GM18499 (cell line): ENCODE measurements around the gene AGAP3.

Experiments
- ATAC-seq: cut with Tn5 transposase; IDR thresholded peaks from one replicate; pipeline ENCODE4 v1.9.1; 2021; ENCODE audit warnings: moderate number of reproducible peaks; ENCODE audit not compliant: insufficient read depth, unreplicated experiment

The AGAP3 gene

DNA sequence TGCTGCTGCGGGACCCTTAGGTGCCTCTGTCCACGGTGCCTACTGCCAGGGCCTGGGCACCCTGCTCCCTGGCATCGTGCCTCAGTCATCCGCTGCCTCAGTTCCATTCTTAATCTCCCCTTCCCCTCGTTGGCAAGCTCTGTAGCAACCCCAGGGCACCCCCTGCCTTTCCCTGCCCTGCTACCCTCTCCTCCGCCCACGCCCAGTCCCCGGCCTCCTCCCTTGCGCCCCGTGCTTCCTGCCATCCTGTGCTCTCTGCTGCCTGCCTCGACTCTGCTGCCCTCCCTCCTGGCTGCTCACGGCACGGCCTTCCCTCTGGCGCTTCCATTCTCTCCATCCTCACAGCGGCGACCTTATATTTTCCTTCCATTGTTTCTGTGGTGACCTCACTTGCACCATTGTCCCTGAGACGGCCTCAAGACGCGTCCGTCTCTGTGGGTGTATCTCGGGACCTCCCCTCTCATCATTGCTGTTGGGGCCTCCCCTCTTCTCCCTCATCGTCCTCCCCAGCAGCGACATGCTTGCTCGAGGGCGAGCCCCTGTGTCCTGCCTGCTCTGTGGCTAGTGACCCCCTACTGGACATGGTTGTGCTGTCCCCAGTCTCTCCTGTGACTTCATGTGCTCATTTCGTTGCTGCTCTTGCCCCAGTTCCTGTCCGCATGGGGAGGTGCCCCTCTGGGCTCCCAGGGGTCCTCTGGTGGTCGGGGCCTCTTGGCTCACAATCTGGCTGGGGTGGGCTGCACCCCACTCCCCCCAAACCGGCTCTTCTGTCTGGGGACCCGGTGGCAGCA, 35.3 kb downstream of the AGAP3 start:
- no peak for ATAC-seq

DNA sequence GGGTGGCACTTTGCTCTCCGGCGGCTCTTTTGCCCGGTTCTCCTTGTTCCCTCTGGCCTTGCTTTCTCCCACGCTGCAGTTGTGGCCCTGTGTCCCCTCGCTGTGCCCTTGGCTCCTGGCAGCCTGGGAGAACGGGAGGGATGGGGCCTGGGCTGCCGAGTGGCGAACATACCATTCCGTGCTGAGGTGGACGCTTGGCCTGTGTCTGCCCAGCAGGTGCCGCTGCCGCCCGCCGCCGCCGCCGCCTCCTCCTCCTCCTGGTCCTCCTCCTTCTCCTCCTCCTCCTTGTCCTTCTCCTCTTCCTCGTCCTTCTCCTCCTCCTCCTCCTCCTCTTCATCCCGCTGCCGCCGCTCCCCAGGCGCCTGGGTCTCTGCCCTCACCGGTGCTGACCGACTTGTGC, 36.0 kb downstream of the AGAP3 start:
- no peak for ATAC-seq

DNA sequence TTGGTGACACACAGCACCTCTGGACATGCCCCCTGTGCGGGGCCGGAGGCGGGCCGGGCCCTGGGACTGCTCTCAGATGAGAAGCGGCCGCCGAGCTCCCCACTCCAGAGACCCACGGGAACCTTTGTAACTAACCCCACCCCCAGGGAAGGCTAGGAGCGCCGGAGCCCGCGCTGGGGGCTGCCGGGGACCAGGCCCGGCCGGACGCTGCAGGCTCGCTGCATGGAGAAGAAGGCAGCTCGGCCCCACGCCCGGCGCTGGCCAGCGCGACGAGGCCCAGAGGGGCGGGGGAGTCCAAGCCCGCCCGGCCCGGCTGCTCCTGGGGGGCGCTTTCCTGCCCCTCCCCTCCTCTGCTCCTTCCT, 36.5 kb downstream of the AGAP3 start:
- no peak for ATAC-seq

DNA sequence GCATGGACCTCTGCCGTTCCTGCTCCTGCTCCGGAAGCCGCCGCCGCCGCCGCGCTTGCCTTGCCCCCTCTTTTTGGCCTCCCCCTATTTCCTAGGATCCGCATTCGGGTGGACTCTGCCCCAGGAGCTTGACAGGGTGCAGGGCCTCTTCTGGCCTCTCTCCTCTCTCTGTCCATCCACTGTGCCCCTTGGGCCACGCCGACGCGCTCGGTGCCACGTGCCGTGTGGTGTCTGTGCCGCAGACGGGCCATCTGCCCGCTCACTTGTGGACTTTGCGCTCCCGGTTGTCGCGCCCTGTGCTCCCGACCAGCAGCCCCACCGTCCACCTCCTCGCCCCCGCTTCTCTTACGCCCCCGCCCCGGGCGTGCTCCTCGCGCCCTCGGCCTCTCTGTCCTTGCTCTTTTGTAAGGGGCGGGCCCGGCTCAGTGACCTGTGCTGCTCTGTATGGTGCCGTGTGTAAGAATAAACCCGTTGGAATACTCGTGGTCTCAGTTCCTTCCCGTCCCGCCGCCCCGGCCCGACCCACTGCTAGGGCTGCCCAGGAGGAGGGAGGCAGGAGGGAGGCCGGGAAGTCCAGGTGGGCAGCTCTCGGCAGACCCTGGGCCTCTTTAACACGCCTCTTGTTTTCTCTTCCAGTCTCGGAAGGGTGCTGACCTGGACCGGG, 37.0 kb downstream of the AGAP3 start:
- no peak for ATAC-seq

DNA sequence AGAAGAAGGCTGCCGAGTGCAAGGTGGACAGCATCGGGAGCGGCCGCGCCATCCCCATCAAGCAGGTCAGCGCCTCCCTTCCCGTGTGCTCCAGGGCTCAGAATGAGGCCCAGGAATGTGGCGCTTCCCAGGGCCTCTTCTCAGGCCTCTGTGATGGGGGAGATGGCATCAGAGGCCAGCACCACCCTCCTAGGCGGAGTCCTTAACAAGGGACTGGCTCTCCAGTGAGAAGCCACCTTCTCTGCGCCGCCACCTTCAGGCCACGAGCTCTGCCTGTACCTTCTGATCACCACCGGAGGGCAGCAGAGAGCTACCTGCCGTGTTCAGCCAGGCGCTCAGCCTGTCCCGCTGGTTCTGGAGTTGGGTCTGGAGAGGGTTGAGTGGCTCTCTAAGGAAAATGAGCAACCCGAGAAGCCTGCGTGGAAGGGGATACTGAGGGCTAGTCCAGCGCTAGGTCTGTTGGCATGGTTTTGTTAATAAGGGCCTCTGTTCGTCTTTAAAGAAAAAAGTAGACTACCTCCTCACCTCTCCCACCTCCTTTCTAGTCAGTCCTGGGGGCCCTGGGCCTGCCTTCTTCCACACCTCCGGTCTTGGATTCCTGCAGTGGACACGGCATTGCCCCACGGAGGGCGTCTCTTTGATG, 37.7 kb downstream of the AGAP3 start:
- ATAC-seq, result no peak

DNA sequence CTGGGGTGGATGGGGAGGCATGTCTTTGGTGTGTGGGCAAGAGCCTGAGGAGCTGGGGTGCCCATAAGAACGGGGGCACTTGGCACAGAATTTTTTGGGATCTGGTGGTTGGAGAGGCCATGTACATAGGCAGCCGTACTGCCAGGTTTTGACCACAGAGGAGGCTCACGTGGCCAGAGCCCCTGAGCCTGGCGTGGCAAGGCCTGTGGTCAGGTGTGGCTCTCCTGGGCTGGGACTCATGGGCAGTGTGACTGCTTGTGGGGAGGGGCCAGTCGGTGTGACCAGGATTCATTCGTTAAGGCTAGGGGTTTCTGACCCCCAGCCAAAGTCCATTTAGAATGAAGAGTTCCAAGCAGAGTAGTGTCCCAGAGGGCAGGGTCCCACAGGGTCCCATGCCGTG, 38.2 kb downstream of the AGAP3 start:
- no peak for ATAC-seq

DNA sequence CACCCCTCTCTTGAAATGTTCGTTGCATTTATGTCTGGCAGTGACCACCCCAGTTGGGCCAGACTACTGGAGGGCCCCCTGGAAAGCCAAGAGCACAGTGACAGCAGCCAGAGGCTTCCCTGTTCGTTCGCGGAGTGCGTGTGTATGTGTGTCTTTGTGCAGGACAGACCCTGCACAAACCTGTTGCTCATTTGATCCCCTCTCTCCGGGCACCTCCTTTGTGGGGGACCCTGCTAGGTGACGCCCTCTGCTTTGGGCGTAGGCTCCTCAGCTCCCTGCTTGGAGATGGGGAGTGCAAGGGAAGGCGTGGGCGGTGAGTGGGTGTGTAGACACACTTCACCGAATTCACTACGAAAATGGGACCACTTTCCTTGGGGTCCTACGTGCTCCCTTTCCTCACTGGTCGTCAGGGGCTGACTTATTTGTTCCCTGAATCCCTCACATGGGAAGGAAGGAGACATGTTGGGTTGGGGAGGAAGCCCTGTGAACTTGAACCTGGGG, 38.7 kb downstream of the AGAP3 start:
- ATAC-seq, result no peak

DNA sequence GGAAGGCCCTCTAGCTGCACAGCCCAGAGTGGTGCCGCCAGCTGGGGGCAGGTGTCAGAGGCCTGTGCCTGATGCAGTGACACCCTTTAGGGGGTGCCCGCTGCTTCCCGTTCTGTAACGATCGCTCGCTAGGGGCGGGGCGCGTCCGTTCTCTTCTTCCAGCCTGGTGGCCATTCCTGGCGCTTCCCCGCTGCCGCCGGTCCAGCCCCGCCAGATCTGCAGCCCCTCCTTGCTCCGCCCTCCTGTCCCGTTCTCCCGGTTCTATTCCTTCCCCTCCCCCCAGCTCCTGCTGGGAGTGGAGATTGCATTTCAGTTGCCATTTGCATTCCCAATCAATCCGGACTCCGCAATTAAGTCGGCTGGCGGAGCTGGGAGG, 39.2 kb downstream of the AGAP3 start:
- ATAC-seq, result no peak

DNA sequence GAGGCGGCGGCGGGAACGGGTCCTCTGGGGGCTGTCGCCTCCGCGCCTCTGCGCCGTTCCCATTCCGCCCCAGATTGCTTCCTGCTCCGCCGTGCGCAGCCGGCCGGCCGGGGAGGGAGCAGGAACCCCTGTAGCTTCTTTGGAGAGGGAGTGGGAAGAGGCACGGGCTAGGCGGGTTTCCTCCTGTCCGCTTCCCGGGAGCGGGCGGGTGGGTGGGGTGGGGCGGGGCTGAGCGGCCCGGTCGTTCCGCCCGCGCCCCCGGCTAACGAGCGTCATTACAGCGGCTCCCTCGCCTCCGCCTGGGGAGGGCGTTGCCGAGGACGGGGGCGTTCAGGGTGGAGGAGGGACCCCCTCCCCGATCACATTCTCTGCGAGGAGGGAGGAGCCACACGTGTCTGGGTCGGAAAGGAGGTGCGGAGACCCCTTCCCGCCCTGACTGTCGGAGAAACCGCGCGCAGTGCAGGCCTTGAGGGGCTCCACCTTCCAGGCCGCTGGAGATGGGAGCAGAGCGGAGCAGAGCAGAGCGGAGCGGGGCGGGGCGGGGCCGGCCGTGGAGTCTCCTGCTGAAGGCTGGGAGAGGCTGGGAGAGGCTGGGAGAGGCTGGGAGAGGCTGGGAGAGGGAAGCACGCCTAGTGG, 39.7 kb downstream of the AGAP3 start:
- ATAC-seq, result no peak

DNA sequence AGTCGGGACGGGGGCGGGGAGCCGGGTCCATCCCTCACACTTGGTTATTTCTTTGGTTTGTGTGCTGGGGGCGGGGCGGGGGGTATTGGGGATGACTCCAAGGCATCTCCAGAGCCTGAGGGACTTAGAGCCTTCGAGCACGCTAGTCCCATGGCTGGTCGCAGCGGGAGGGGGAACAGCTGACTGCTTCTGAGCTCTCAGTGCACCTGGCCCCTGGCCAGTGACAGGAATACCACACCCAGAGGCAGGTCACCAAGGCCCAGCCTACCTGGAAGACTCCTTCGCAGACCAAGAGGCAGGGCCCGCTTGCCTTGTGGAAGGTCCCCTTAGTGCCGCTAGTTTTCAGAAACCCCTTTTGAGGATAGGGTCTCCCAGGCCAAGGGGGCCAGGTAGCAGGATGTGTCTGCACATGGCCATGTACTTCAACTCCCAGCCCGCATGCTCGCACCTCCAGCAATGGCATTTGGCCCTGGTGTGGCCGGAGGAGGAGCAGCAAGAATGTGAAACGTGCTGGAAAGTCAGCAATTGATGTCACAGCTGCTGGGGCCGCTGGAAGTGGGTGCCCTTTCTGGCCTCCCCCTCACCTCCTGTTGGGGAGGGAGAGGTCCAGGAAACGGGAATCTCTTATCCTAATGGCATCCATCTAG, 40.3 kb downstream of the AGAP3 start:
- ATAC-seq, result no peak

DNA sequence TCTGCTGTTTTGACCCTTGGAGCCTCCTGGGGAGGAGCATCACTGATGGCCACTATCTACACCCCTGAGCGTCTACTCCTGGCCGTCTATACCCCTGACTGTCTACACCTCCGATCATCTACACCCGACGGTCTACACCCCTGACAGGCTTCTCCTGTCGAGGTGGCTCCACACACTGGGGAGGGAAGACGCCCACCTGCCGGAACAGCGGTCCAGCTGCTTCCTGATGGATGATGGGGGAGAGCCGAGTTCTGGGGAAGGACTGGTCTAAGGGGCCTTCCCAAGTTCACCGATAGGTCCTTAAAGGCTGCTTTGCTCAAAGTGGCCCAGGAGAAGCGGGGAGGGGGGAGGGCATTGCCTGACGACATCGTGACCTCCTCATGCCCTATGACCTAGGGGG, 41.9 kb downstream of the AGAP3 start:
- no peak for ATAC-seq

DNA sequence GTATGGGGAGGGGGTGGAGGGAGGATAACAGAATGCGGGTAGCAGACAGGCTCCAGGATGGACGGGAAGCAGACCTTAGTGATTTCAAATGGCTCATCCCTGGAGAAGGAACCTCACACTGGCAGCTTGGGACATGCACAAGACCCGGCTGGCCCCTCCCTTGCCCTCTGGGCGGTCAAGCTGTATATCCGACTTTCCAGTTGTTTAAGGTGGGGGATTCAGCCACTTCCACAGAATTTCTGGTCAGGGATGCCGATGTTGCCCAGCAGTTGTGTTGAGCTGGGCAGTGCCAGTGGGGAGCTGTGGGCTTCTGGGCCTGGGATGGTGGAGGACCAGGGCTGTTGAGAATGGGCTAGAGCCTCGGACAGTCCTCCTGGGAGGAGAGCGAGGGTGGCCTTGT, 42.4 kb downstream of the AGAP3 start:
- no peak for ATAC-seq

DNA sequence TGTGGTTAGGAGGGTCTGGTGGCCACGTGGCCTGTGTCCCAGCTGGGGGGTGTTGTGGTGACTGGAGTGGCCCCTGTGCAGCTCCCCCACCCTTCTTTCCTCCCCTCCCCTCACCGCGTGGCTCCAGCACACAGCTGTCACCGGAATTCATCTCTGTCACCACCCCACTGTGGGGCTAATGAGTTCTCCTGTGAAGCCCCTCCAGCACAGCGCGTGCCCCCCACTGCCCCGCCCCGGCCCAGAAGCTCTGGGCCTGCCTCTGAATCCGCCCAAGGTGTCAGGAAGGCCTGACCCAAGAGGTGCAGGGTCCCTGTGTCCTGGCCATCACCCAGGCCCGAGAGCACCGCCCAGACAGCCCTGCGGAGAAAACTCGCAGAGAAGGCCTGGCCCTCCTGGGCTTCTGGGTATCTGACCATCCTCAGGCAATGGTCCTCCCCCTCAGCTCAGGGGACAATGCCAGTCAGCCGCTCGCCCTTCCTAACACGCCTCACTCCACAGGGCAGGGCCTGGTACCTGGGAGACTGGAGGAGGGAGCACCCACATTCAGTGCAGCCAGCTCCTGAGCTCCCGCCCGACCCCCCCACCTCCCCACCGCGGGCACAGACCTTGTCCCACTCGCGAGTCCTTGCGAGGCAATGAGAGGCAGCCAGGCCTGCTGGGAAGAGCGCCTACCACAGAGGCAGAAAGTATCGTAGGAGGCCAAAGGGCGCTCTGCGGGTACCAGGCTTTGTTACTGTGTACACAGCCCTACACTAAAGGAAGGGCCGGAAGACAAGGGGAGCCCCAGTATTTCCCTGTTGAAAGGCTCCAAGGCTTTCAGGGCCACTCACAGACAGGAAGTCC, 43.1 kb downstream of the AGAP3 start:
- no peak for ATAC-seq

DNA sequence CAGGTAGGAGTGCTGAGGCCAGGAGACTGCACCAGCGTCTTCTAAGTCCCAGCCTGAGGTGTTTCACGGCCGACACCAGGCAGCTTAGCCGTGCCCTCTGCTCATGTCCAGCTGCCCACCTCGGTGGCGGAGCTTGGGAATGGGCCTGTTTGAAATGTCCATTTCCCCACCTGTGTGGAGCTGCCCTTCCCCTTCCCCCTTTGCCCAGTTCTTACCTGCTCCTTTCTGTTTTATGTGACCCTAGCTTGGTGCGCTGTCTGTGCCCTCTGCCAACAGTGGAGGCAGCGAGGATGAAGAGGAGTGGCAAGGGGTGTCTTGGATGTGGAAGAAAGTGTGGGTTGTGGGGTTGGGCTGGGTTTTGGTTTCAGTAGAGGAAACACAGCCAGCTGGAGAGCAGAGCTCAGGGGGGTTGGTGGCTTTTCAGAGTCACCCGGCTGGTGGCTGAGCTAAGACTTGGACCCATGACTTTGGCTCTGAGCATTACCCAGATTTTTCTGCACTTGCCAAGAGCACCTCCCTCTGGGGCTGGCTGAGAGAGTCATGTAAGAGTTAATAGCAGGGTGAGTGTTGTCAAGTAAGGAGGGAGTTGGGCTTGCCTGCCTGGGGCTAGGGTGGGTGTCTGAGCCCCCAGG, 43.8 kb downstream of the AGAP3 start:
- no peak for ATAC-seq

DNA sequence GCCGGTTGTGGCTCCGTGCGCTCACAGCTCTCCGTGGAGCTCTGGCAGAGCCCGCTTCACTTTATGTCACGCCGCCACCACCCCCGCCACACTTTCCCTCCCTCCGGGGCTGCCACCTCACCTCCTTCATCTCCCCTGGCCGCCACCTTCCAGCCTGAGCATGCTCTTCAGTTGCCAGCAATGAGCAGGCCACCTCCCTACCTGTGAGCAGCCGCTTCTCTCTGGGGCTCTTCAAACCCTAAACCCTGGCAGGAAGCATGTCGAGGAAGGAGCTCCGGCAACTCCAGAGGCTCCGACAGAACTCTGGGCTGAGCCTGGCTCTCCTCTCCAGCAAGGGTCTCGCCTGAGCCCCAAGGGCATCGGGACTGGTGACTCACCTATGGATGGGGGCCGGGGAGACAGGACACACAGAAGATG, 44.5 kb downstream of the AGAP3 start:
- ATAC-seq, result no peak

DNA sequence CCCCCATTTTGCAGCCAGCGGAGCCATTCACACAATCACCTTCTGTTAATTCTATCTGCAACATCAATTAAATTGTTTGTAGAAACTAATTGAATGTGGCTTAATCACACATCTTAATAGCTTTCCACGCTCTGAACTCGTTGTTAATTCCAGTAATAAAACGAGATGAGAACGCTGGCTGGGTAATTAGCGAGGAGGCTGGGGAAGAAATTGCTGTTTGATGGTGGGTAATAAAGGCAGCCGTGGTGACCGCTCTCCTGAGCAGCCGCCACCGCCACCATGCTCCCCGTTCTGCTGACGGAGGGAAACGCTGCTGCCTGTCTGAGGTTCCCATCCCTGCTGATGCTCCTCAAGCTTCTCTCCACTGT, 44.9 kb downstream of the AGAP3 start:
- ATAC-seq, result no peak

DNA sequence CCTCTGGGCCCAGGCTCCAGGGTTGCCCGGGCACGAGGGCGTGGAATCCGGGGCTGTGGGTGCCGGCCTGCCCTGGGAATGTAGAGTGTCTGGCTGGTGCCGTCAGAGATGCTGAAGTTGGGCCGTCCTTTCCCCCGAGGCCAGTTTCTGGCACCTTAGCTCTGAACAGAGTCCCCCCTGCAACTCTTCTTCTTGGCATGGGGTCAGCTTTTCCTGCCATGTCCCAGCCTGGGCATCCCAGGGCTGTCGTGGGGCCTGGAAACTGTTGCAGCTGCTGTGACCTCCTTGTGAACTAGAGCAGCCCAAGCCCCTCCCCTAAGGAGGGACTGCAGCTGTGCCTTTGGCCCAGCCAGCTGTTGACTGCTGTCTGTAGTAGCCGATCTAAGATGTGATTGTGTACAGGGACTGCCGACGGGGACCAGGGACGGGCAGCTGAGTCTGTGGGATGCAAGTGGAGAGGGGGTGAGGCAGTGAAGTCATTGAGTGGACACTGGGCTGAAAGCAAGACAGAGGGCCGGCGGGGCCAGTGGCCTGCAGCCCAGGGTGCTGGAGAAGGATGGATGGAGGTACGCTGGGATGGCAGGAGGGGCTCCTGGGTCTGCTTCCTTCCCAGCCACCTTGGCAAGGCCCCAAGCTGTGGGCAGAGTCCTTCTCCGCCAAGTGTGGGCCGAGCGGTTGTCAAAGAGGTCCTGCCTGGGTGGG, 45.5 kb downstream of the AGAP3 start:
- no peak for ATAC-seq

DNA sequence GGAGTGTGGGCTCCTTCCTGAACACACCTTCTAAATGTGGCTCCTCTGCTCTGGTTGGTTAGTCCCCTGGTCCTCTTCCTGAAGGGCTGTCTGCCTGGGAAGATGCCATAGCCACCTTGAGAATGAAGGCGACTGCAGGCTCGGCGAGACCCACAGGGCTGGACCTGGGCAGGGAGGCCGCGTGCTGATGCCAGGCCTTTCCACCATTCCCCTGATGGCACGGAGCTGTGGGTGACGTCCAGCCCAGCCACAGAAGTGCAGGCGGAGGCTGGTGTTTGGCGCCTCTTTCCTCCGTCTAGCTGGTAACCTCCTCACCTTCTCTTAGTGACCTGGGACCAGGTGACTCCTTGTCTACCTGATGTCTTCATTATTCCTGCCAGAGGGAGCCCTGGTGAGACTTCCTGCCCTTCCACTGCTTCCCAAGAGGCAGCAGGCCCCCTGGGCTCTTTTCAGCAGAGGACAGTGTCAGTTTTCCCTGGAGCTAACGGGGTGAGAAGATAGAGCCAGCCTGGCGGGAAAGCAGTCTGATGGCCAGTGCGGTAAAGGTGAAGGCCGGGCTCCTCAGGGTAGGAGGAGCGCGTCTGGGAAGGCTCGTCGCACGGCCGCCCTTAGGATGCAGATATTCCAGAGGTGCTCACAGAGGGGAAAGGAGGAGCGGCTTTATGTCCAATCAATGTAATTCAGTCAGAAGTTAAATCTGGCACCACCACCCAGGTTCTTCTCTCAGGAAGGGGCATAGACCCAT, 46.4 kb downstream of the AGAP3 start:
- ATAC-seq, result no peak
